ACC112 (cell line): Measurements from ENCODE around the gene ADGRG7.
"Not testable (repeated sequence)": the region's sequence is repeated elsewhere in the genome, so short reads cannot be mapped to it uniquely, and the experiment has no call there.

Experiments
- H2AFZ ChIP-seq: fragments of 200-600 bp; sonication (generic); one replicate; pipeline ENCODE4 v1.6.0; 2017; ENCODE audit warnings: antibody characterized with exemption, low read length; ENCODE audit not compliant: unreplicated experiment
- H3K27ac ChIP-seq: fragments of 200-600 bp; sonication (generic); 2 replicates; pipeline ENCODE4 v1.5.1; 2014; ENCODE audit warnings: low read depth, mild to moderate bottlenecking, antibody characterized with exemption, low read length, moderate library complexity
- H3K27me3 ChIP-seq: fragments of 200-600 bp; sonication (generic); 2 replicates; pipeline ENCODE4 v1.6.1; 2014; ENCODE audit warnings: mild to moderate bottlenecking, antibody characterized with exemption, low read length, moderate library complexity, mixed read lengths; ENCODE audit not compliant: insufficient read depth
- H3K36me3 ChIP-seq: fragments of 200-600 bp; sonication (generic); 2 replicates; pipeline ENCODE4 v1.6.1; 2016; ENCODE audit warnings: mild to moderate bottlenecking, antibody characterized with exemption, low read length, moderate library complexity, mixed read lengths; ENCODE audit not compliant: insufficient read depth
- H3K4me1 ChIP-seq: fragments of 200-600 bp; sonication (generic); one replicate; pipeline ENCODE4 v1.6.1; 2016; ENCODE audit warnings: low read length, mixed read lengths; ENCODE audit not compliant: insufficient read depth, unreplicated experiment, control insufficient read depth
- H3K4me3 ChIP-seq: fragments of 200-600 bp; sonication (generic); 2 replicates; pipeline ENCODE4 v1.5.1; 2014; ENCODE audit warnings: mild to moderate bottlenecking, low read depth, low read length
- H3K79me2 ChIP-seq: fragments of 200-600 bp; sonication (generic); one replicate; pipeline ENCODE4 v1.6.0; 2016; ENCODE audit warnings: low read length; ENCODE audit not compliant: control insufficient read depth, unreplicated experiment, insufficient read depth

Gene ADGRG7

DNA sequence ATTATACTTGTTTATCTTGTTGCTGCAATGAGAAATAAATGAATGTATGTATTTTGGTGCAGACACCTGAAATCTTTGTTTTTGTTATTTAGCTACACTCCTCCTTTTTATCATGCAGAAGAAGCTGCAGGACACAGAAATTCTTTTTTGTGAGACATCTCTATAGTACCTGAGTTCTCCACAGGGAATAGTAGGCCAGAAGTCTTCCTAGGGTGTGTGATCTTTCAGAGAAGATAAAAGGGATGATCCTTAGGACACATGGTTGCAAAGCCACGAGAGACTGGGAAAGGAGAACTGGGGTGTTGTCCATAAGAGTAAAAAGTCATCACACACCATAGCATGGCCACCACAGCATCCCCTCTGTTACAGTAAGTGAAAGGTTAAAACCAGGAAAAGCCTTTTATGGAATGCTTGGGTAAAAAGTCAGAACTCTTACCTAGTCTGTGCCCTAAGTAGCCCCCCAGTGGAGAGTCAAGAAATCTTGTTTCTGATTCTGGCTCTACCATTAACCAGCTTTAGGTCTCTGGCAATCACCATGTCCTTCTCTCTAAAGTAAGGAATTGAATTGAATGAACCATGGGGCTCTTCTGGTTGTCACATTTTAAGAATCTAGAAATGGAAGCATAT lies 31.9 kb upstream of the ADGRG7 start:
- H3K79me2 ChIP-seq, result no peaks in the 10 kb centered on the region
- H3K27ac ChIP-seq, result no peak overlapping the region
- no peak overlapping the region for H2AFZ ChIP-seq

GRCh38 chr3:100578646-100579045 lies 30.8 kb upstream of the ADGRG7 start:
- no peaks in the 10 kb centered on the region for H3K27me3 ChIP-seq
- peaks cover 24% of the 10 kb centered on the region for H3K4me1 ChIP-seq
- H3K79me2 ChIP-seq, result no peaks in the 10 kb centered on the region
- no peak overlapping the region for H3K4me3 ChIP-seq
- H3K36me3 ChIP-seq, result no peaks in the 10 kb centered on the region
- no peak overlapping the region for H2AFZ ChIP-seq
- no peak overlapping the region for H3K27ac ChIP-seq

More for the DNA sequence above, 31.9 kb upstream of the ADGRG7 start:
- no peaks in the 10 kb centered on the region for H3K27me3 ChIP-seq
- no peaks in the 10 kb centered on the region for H3K36me3 ChIP-seq
- no peak overlapping the region for H3K4me3 ChIP-seq
- peaks cover 23% of the 10 kb centered on the region for H3K4me1 ChIP-seq

- Histone ChIP-seq H3K36me3 (no peaks in the 10 kb centered on the region), H3K4me3 (no peak overlapping the region), H3K27ac (no peak overlapping the region), H3K79me2 (no peaks in the 10 kb centered on the region), H2AFZ (no peak overlapping the region), H3K27me3 (no peaks in the 10 kb centered on the region), H3K4me1 (peaks cover 24% of the 10 kb centered on the region)
Observed at GRCh38 chr3:100580147-100580546, 29.3 kb upstream of the ADGRG7 start.

GRCh38 chr3:100581650-100582049 lies 27.8 kb upstream of the ADGRG7 start:
- H3K27me3 ChIP-seq, result no peaks in the 10 kb centered on the region
- no peak overlapping the region for H3K27ac ChIP-seq
- no peaks in the 10 kb centered on the region for H3K36me3 ChIP-seq
- H3K4me1 ChIP-seq, result peaks cover 24% of the 10 kb centered on the region
- H2AFZ ChIP-seq, result no peak overlapping the region
- no peaks in the 10 kb centered on the region for H3K79me2 ChIP-seq
- H3K4me3 ChIP-seq, result no peak overlapping the region

GRCh38 chr3:100582157-100582556 lies 27.2 kb upstream of the ADGRG7 start:
- not testable (repeated sequence) for H3K36me3 ChIP-seq, H3K27ac ChIP-seq, H3K4me3 ChIP-seq, H2AFZ ChIP-seq, H3K27me3 ChIP-seq, H3K79me2 ChIP-seq
- peaks cover 24% of the 10 kb centered on the region for H3K4me1 ChIP-seq

- Histone ChIP-seq H3K79me2 (no peaks in the 10 kb centered on the region), H3K27me3 (no peaks in the 10 kb centered on the region), H2AFZ (no peak overlapping the region), H3K36me3 (no peaks in the 10 kb centered on the region), H3K4me3 (no peak overlapping the region), H3K27ac (no peak overlapping the region), H3K4me1 (peaks cover 24% of the 10 kb centered on the region)
Observed at GRCh38 chr3:100584101-100584660, 25.2 kb upstream of the ADGRG7 start.

GRCh38 chr3:100586832-100587231 lies 22.6 kb upstream of the ADGRG7 start:
- no peak overlapping the region for H2AFZ ChIP-seq
- H3K79me2 ChIP-seq, result no peaks in the 10 kb centered on the region
- H3K4me3 ChIP-seq, result no peak overlapping the region
- H3K4me1 ChIP-seq, result peaks cover 8% of the 10 kb centered on the region
- H3K27ac ChIP-seq, result no peak overlapping the region
- H3K27me3 ChIP-seq, result no peaks in the 10 kb centered on the region
- H3K36me3 ChIP-seq, result no peaks in the 10 kb centered on the region

DNA sequence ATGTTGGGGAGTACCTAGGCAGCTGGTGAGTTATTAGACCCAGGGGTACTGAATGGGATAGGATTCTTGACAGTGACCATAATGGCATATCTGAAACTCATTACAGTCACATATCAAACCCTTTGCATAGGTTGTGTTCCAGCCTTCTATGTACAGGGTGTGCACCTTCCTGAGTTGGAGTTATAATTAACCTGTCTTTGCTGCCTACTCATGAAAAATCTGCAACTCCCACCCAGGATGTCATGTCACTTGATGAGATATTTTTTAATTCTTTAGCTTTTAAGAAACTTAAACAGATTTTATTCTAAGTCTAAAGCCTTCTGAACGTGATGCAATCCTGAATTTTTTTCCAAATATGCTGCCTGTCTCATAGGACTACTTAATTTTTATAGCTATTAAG lies 21.1 kb upstream of the ADGRG7 start:
- Histone ChIP-seq H3K4me1 (no peaks in the 10 kb centered on the region), H3K27ac (no peak overlapping the region), H3K79me2 (no peaks in the 10 kb centered on the region), H3K4me3 (no peak overlapping the region), H3K36me3 (no peaks in the 10 kb centered on the region), H2AFZ (no peak overlapping the region), H3K27me3 (no peaks in the 10 kb centered on the region)

GRCh38 chr3:100590114-100590839 lies 19.1 kb upstream of the ADGRG7 start:
- H2AFZ ChIP-seq, result peak overlapping the region; percentile 86
- no peaks in the 10 kb centered on the region for H3K36me3 ChIP-seq
- no peaks in the 10 kb centered on the region for H3K27me3 ChIP-seq
- H3K4me1 ChIP-seq, result no peaks in the 10 kb centered on the region
- no peaks in the 10 kb centered on the region for H3K79me2 ChIP-seq
- H3K4me3 ChIP-seq, result peak overlapping the region; percentile 58
- no peak overlapping the region for H3K27ac ChIP-seq

DNA sequence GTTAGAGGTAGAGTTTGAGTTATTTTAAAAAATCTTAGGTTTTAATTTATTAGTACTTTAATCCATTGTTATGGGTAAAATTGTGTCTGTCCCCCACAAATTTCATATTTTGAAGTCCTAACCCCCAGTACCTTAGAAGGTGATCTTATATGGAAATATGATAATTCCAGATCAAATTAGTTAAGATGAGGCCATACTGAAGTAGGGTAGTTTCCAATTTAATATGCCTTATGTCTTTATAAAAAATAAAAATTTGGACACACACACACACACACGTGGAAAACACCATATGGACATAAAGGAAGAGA lies 18.6 kb upstream of the ADGRG7 start:
- Histone ChIP-seq H3K4me3 (no peak overlapping the region), H3K36me3 (no peaks in the 10 kb centered on the region), H3K79me2 (no peaks in the 10 kb centered on the region), H3K27ac (no peak overlapping the region), H3K27me3 (no peaks in the 10 kb centered on the region), H3K4me1 (no peaks in the 10 kb centered on the region), H2AFZ (no peak overlapping the region)

DNA sequence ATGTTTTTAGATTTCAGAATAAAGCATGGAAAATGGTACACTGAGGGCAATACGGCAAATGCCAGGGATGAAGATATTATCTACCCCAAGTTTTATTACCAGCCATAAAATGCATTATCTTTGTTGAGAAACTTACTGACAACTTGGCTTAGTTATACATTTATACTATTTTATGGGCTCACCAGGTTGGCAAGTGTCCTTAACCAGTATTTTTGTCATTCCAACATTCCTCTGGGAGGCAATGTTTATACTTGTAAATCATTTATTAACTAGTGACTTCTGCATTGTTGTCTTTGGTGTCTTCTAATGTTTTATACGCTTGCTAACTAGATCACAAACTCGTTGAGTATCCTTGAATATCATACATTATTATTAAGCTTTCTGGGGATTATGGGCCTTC lies 18.0 kb upstream of the ADGRG7 start:
- no peak overlapping the region for H2AFZ ChIP-seq
- H3K27me3 ChIP-seq, result no peaks in the 10 kb centered on the region
- no peak overlapping the region for H3K27ac ChIP-seq
- H3K79me2 ChIP-seq, result no peaks in the 10 kb centered on the region
- no peaks in the 10 kb centered on the region for H3K4me1 ChIP-seq
- H3K4me3 ChIP-seq, result no peak overlapping the region
- H3K36me3 ChIP-seq, result no peaks in the 10 kb centered on the region
